ENCODE results near the gene STMN3.
"Not testable (repeated sequence)": the region's sequence is repeated elsewhere in the genome, so short reads cannot be mapped to it uniquely, and the experiment has no call there.

The STMN3 gene

DNA sequence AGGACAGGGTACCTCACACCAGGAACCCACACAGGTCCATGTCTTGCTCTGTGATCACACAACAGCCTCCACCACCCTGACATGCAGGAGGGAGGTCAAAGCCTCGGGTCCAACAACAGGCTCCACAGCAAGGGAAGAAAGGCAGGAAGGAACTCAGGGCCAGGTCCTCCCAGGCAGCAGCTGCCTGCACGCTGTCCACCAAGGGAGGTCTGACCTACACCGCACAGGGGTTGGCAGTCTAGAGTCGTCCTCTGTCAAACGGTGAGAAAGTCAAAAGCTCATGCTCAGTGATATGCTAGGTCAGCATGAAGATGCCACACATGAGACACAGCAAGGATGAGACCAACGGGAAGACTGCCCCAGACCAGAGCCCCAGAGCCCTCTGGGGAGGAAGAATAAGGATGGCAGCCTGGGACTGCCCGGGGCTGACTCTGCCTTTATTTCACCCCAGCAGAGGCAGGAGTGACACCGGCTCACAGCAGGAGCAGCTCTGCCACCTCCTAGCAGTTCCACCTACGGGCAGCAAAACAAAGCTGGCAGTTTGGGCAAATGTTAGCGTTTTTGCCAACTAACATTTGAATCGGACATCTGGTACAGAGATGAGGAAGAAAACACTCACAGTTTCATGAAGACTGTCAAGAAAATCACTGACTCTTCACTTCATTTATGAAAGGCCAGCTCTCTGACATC, 34.8 kb downstream of the STMN3 start:
- DNase-seq (ENCODE audit: insufficient read length, low spot score): no peak
- no peak for FAIRE-seq

- FAIRE-seq: no peak
Observed at GRCh38 chr20:63617876-63618265, 35.4 kb downstream of the STMN3 start.

GRCh38 chr20:63617092-63617875, 35.9 kb downstream of the STMN3 start:
- FAIRE-seq: peak; percentile 77

More at GRCh38 chr20:63617876-63618265, 35.4 kb downstream of the STMN3 start:
- no peak for DNase-seq (ENCODE audit: insufficient read length, low spot score)

GRCh38 chr20:63613863-63614594, 39.2 kb downstream of the STMN3 start:
- FAIRE-seq; DNase-seq (ENCODE audit: insufficient read length, low spot score): not testable (repeated sequence)

More at GRCh38 chr20:63617092-63617875, 35.9 kb downstream of the STMN3 start:
- no peak for DNase-seq (ENCODE audit: insufficient read length, low spot score)

DNA sequence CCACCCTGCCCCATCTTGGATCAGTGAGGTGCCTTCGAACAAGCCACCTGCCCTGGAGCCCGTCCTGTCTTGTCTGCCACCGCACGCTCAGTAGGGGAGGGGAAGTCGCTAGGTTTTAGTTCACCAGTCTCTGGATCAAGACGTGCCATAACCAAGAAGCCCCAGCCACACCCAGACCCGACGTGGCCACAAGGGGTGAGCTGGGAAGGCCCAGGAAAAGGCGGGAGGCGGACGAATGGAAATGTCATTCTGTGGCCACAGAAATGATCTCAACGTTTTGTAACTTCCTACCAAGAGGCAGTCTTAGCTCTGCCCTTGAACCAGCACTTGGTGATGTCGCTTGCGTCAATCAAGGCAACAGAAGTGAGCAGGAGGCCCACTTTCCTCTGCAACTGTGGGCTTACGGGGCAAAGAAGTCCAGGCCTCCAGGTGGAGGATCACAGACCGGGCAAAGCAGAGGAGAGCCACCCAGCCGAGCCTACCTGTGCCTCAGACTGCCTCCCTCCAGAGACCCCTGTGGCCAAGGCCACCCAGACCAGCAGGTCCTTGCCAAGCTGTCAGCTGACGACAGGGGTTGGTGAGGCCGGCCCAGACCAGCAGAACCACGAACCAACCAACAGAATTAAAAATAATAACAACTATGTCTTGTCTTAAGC, 40.8 kb downstream of the STMN3 start:
- DNase-seq (ENCODE audit: insufficient read length, low spot score) (no peak), FAIRE-seq (no peak)

DNA sequence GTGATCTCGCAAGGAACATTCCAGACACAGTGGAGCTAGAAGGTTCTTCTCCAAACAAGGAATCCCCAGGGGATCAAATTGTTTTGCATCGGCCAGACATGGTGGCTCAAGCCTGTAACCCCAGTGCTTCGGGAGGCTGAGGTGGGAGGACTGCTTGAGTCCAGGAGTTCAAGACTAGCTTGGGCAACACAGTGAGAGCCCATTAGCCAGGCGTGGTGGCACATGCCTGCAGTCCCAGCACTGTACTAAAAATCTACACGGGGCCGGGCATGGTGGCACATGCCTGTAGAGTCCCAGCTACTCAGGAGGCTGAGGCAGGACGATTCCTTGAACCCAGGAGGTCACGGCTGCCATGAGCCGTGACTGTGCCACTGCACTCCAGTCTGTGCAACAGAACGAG, 41.6 kb downstream of the STMN3 start:
- FAIRE-seq: no peak

DNA sequence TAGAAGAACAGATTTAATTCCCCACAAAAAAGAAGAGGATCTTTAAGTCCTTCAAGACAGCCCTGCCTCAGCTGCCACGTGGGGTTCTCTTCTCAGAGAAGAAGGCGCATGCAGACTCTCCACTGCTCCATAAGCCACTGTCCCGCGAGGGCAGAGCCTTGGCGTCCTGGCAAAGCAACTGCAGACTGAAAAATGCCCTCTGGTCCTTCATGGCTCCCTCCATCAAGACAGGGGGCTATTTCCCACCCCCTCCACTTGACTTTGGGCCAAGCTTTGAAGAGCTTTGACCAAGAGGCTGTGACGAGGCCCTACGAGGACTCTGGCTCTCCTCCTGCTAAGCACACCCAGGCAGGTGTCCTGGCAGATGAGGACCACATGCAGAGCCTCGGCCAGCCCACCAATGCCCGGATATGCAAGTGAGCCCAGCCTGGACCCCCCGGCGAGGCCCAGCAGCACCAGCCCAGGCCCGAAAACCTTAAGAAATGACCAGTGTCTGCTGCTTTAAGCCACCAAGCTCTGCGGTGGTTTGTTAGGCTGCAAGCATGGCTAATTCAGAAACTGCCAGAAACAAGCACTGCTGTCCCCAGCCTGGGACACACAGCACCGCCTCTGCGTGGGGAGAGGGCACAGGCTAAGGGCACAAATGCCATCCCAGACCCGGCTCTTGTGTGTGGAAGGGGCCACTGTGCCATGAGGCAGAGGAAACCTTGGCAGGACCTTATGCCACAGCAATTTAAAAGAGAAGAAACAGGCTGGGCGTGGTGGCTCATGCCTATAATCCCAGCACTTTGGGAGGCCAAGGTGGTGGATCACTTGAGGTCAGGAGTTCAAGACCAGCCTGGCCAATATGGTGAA, 42.4 kb downstream of the STMN3 start:
- no peak for FAIRE-seq
- DNase-seq (ENCODE audit: insufficient read length, low spot score): no peak

More for the DNA sequence above, 41.6 kb downstream of the STMN3 start:
- no peak for DNase-seq (ENCODE audit: insufficient read length, low spot score)

DNA sequence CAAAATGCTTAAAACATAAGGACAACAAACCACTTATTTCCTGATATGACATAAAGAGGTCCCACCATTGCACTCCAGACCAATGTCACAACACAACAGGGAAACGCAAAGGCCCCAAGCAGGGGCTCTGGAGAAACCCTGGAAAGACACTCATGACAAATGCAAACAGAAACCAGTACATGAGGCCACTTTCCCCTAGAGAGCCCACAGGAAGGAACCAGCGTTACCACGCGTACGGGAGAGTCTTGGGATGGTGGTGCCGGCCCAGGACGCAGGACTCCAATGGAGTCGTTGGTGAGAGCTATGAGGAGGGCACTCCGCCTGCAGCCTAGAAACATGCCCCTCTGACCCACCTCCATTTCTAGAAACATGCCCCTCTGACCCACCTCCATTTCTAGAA, 46.5 kb downstream of the STMN3 start:
- FAIRE-seq: no peak

DNA sequence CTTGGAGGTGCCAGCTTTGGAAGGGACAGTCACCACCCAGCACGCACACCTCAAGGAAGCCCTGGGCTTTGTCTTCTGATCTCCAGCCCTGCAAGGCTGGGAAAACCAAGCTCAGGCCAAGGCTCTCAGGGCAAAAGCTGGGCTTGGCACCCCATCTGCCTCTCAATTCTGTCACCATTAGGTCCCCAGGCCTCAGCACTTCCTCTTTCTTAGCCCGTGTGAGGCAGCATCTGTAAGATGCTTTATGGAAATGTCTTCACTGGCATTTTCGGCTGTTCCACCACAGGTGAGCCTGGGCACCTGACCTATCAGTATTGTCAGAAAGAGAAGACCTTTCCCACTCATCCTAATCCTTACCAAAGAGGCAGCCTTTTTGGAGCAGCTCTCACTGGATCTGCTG, 50.9 kb downstream of the STMN3 start:
- no peak for FAIRE-seq
- no peak for DNase-seq (ENCODE audit: insufficient read length, low spot score)

More for the DNA sequence above, 46.5 kb downstream of the STMN3 start:
- DNase-seq (ENCODE audit: insufficient read length, low spot score): no peak

DNA sequence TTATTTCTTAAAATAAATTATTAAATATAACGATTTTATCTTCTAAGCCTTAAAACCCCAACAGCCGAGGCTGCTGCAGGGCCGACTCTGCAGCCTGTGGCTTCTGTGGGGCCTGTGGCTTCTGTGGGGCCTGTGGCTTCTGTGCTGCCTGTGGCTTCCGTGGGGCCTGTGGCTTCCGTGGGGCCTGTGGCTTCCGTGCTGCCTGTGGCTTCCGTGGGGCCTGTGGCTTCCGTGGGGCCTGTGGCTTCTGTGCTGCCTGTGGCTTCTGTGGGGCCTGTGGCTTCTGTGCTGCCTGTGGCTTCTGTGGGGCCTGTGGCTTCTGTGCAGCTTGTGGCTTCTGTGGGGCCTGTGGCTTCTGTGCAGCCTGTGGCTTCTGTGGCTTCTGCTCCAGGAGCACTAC, 51.5 kb downstream of the STMN3 start:
- FAIRE-seq; DNase-seq (ENCODE audit: insufficient read length, low spot score): not testable (repeated sequence)

- no peak for FAIRE-seq
- DNase-seq (ENCODE audit: insufficient read length, low spot score): no peak
Observed at GRCh38 chr20:63599396-63600050, 53.7 kb downstream of the STMN3 start.

- FAIRE-seq (no peak), DNase-seq (ENCODE audit: insufficient read length, low spot score) (no peak)
Observed at GRCh38 chr20:63598479-63599395, 54.5 kb downstream of the STMN3 start.

GRCh38 chr20:63597651-63598478, 55.4 kb downstream of the STMN3 start:
- DNase-seq (ENCODE audit: insufficient read length, low spot score) (no peak), FAIRE-seq (no peak)

GRCh38 chr20:63596423-63596822, 56.8 kb downstream of the STMN3 start:
- FAIRE-seq (no peak), DNase-seq (ENCODE audit: insufficient read length, low spot score) (no peak)

DNA sequence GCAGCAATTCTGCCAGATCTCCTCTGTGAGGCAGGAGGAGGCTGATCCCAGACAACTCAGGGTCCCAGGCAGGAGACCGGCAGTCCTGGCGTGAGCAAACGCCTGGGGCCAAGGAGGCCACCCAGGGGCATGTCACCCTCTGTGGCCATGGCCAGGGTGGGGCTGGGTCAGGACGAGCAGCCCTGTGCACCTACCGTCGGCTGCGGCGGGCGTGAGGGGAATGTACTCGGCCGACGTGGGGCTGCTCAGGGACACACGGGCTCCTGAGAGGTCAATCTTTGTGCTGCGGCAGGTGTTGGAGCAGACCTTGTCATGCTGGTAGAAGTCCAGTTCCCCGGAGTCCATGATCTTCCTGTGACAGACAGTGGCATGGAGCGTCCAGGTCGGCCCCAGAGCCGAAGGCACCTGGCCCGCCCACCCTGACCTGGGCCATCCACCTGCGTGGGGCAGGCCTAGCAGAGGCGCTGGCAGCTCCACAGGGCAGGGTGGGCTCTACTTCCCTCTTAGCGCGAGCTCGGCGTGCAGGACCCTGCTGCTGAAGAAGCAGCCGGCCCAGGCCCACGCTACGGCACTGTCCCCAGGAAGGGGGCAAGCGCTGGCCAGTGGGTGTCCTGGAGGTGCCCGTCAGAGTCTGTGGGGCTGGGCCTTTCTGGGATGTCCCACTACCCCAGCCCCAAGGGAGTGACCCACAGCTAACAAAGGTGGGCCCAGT, 57.7 kb downstream of the STMN3 start:
- DNase-seq (ENCODE audit: insufficient read length, low spot score) (no peak), FAIRE-seq (no peak)

GRCh38 chr20:63594043-63594561, 59.1 kb downstream of the STMN3 start:
- no peak for FAIRE-seq
- no peak for DNase-seq (ENCODE audit: insufficient read length, low spot score)

DNA sequence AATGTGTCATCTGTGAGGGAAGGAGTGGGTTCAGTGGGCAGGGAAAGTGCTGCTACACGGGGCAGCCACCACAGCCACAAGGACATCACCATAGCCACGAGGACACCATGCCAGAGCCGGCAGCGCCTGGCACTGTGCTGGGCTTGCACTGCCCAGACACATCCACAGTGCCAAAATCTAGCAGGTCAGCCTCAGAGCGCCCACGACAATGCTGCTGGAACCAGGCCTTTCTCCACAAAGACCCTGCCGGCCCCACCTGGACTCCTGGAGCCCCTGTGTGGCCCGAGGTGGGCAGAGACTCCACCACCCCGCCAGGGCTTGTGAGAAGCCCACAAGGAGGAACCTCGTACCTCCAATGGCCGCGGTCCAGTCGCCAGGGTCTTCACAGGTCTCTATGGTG, 60.6 kb downstream of the STMN3 start:
- FAIRE-seq: no peak

More for the DNA sequence above, 60.6 kb downstream of the STMN3 start:
- DNase-seq (ENCODE audit: insufficient read length, low spot score): no peak

Data from GM19239 (cell line).